H1 (cell line): ENCODE measurements around the gene TEAD3. TPM values are rescaled to one million over a fixed set of nuclear protein-coding genes. Genes with fewer than 3 reads are reported as not detected.

Source experiments
- CTCF ChIA-PET: fragments of 300-600 bp; sonication (Branson Sonifier 250); formaldehyde crosslinking; loops from one replicate; lab custom pipeline; 2021; ENCODE audit not compliant: partially characterized antibody; lab: Charles Lee
- POLR2A ChIA-PET: fragments of 300-600 bp; sonication (Branson Sonifier 250); formaldehyde crosslinking; loops from one replicate; lab custom pipeline; 2021; ENCODE audit warnings: inconsistent platforms; ENCODE audit not compliant: partially characterized antibody; lab: Charles Lee
- DNase-seq, 2 experiments: peaks; one replicate each; pipeline versions ENCODE4 v3.0.0 to v3.0.0-alpha.2; 2010 to 2022; ENCODE audit warnings: low spot score in 2 of 2, low read depth in 1 of 2, mixed read lengths in 1 of 2
- FAIRE-seq: peaks from 2 replicates; lab custom pipeline; 2011; peaks lifted over from hg19 to GRCh38; lab: Jason Lieb, UNC
- H2AFZ ChIP-seq: 2 replicates; pipeline ENCODE4 v1.8.1; 2012; ENCODE audit warnings: low read length, inconsistent platforms
- H2AK5ac ChIP-seq: 2 replicates; pipeline ENCODE4 v1.6.1; 2013; ENCODE audit warnings: low read depth, low read length
- H2BK120ac ChIP-seq: replicated peaks from 2 replicates; pipeline ENCODE3; 2013; ENCODE audit warnings: low read depth, low read length, inconsistent platforms
- H2BK12ac ChIP-seq: 2 replicates; pipeline ENCODE4 v1.6.1; 2013; ENCODE audit warnings: low read depth, low read length
- H2BK15ac ChIP-seq: 2 replicates; pipeline ENCODE4 v1.6.1; 2013; ENCODE audit warnings: low read length
- H2BK20ac ChIP-seq: 2 replicates; pipeline ENCODE4 v1.6.1; 2013; ENCODE audit warnings: low read length
- H2BK5ac ChIP-seq: 2 replicates; pipeline ENCODE4 v1.6.1; 2013; ENCODE audit warnings: low read depth, low read length
- H3K14ac ChIP-seq: 2 replicates; pipeline ENCODE4 v1.6.1; 2013; ENCODE audit warnings: inconsistent platforms; ENCODE audit not compliant: insufficient read length
- H3K18ac ChIP-seq: 2 replicates; pipeline ENCODE4 v1.6.1; 2013; ENCODE audit warnings: low read length; ENCODE audit errors: extremely low read depth
- H3K23ac ChIP-seq: 2 replicates; pipeline ENCODE4 v1.6.1; 2013; ENCODE audit warnings: inconsistent platforms; ENCODE audit not compliant: insufficient read length
- H3K23me2 ChIP-seq: 2 replicates; pipeline ENCODE4 v1.6.1; 2013; ENCODE audit warnings: low read depth, low read length
- H3K27ac ChIP-seq: 2 replicates; pipeline ENCODE4 v1.6.1; 2011; ENCODE audit warnings: low read depth, low read length, inconsistent platforms
- H3K27me3 ChIP-seq, 4 experiments: replicated peaks in 1 of 4; 1 replicate in 1 of 4; 2 replicates in 3 of 4; pipeline versions ENCODE4 v1.6.1 to v1.8.1; 2011 to 2013; ENCODE audit warnings: low read length in 3 of 4, mild to moderate bottlenecking in 3 of 4, inconsistent platforms in 2 of 4, mixed read lengths in 2 of 4, moderate library complexity in 1 of 4; ENCODE audit not compliant: control insufficient read depth in 3 of 4, insufficient read depth in 3 of 4; ENCODE audit errors: extremely low read depth in 1 of 4
- H3K36me3 ChIP-seq, 4 experiments: 2 replicates each; pipeline versions ENCODE4 v1.6.1 to v1.8.1; 2011 to 2013; ENCODE audit warnings: mild to moderate bottlenecking in 4 of 4, low read length in 3 of 4, moderate library complexity in 2 of 4, control low read depth in 1 of 4, inconsistent platforms in 1 of 4; ENCODE audit not compliant: insufficient read depth in 4 of 4, control insufficient read depth in 2 of 4
- H3K4ac ChIP-seq: replicated peaks from 2 replicates; pipeline ENCODE3; 2013; ENCODE audit warnings: low read length, low read depth, mixed read lengths, inconsistent platforms; ENCODE audit not compliant: insufficient read length
- H3K4me1 ChIP-seq, 4 experiments: replicated peaks in 1 of 4; 1 replicate in 1 of 4; 2 replicates in 3 of 4; pipeline versions ENCODE4 v1.6.1 to v1.8.1; 2011 to 2013; ENCODE audit warnings: low read length in 3 of 4, inconsistent platforms in 2 of 4, mixed read lengths in 1 of 4; ENCODE audit not compliant: insufficient read depth in 4 of 4, control insufficient read depth in 3 of 4
- H3K4me2 ChIP-seq, 2 experiments: 2 replicates each; pipeline versions ENCODE4 v1.6.1 to v1.8.1; 2011 to 2013; ENCODE audit warnings: low read depth in 2 of 2, low read length in 2 of 2, control low read depth in 1 of 2, inconsistent platforms in 1 of 2, mild to moderate bottlenecking in 1 of 2; ENCODE audit not compliant: insufficient read depth in 1 of 2
- H3K4me3 ChIP-seq, 4 experiments: fragments of 200-600, 300-600 bp in 1 of 4; sonication (generic), shearing (Covaris generic), sonication (Bioruptor Twin) in 1 of 4; 2 replicates each; pipeline versions ENCODE4 v1.5.1 to v1.8.1; 2011 to 2016; ENCODE audit warnings: low read length in 4 of 4, low read depth in 3 of 4, control low read depth in 2 of 4, inconsistent platforms in 2 of 4, mild to moderate bottlenecking in 2 of 4, mixed read lengths in 1 of 4, moderate library complexity in 1 of 4; ENCODE audit not compliant: insufficient read depth in 2 of 4; ENCODE audit errors: extremely low read depth in 1 of 4
- H3K56ac ChIP-seq: replicated peaks from 2 replicates; pipeline ENCODE3; 2013; ENCODE audit warnings: low read depth, mild to moderate bottlenecking, mixed read lengths, low read length, inconsistent platforms; ENCODE audit not compliant: insufficient read length
- H3K79me1 ChIP-seq: 2 replicates; pipeline ENCODE4 v1.6.1; 2013; ENCODE audit warnings: low read depth, low read length, control low read depth
- H3K79me2 ChIP-seq, 2 experiments: 2 replicates each; pipeline versions ENCODE4 v1.6.1 to v1.8.1; 2012 to 2013; ENCODE audit warnings: low read length in 2 of 2, mild to moderate bottlenecking in 2 of 2, inconsistent platforms in 1 of 2; ENCODE audit not compliant: insufficient read depth in 2 of 2, control insufficient read depth in 1 of 2
- H3K9ac ChIP-seq, 4 experiments: replicated peaks in 1 of 4; 1 replicate in 1 of 4; 2 replicates in 3 of 4; pipeline versions ENCODE4 v1.6.1 to v1.8.1; 2011 to 2013; ENCODE audit warnings: low read depth in 3 of 4, low read length in 3 of 4, control low read depth in 2 of 4, mild to moderate bottlenecking in 2 of 4, moderate library complexity in 2 of 4, inconsistent platforms in 1 of 4; ENCODE audit errors: extremely low read depth in 1 of 4
- H3K9me3 ChIP-seq, 2 experiments: 2 replicates each; pipeline versions ENCODE4 v1.6.1 to v1.8.1; 2012 to 2013; ENCODE audit warnings: mild to moderate bottlenecking in 2 of 2, moderate library complexity in 2 of 2, control low read depth in 1 of 2, inconsistent platforms in 1 of 2, low read depth in 1 of 2, low read length in 1 of 2, mixed read lengths in 1 of 2; ENCODE audit not compliant: insufficient read depth in 2 of 2
- H4K20me1 ChIP-seq, 2 experiments: replicated peaks in 1 of 2; 2 replicates each; pipeline versions ENCODE3 to v1.8.1; 2011 to 2013; ENCODE audit warnings: inconsistent platforms in 2 of 2, low read length in 2 of 2, mild to moderate bottlenecking in 1 of 2; ENCODE audit not compliant: insufficient read depth in 2 of 2, control insufficient read depth in 1 of 2
- H4K5ac ChIP-seq: 2 replicates; pipeline ENCODE4 v1.6.1; 2013; ENCODE audit warnings: low read length, low read depth, mixed read lengths, inconsistent platforms; ENCODE audit not compliant: insufficient read length
- H4K8ac ChIP-seq: 2 replicates; pipeline ENCODE4 v1.8.0; 2013; ENCODE audit warnings: mild to moderate bottlenecking, moderate library complexity, low read length, inconsistent platforms; ENCODE audit not compliant: insufficient read depth; ENCODE audit errors: extremely low read depth
- H4K91ac ChIP-seq: replicated peaks from 2 replicates; pipeline ENCODE3; 2013; ENCODE audit warnings: low read length, mixed read lengths, inconsistent platforms; ENCODE audit not compliant: insufficient read length
- E2F6 ChIP-seq: IDR thresholded peaks from 2 replicates; pipeline ENCODE4 v1.6.1; 2012; ENCODE audit warnings: inconsistent platforms
- EGR1 ChIP-seq: IDR thresholded peaks from 2 replicates; pipeline ENCODE4 v1.6.1; 2011; ENCODE audit warnings: low read depth, low read length, borderline replicate concordance
- FOSL1 ChIP-seq: IDR thresholded peaks from 2 replicates; pipeline ENCODE4 v1.6.1; 2011; ENCODE audit warnings: mild to moderate bottlenecking, low read depth, low read length, moderate library complexity; ENCODE audit not compliant: insufficient read depth
- KDM1A ChIP-seq: fragments of 200-600, 300-600 bp; sonication (generic); IDR thresholded peaks from 2 replicates; pipeline ENCODE4 v1.7.1; 2016; ENCODE audit warnings: mild to moderate bottlenecking, low read length, borderline replicate concordance
- POLR2AphosphoS5 ChIP-seq: IDR thresholded peaks from 2 replicates; pipeline ENCODE4 v1.6.1; 2011; ENCODE audit warnings: low read depth, low read length
- WGBS, 2 experiments: shearing (Covaris generic) in 1 of 2; methylation state at CpG; one replicate each; pipeline versions ENCODE4 v1.1.6 to v1.1.7; 2013 to 2015; ENCODE audit warnings: low lambda C conversion rate in 2 of 2, mixed read lengths in 2 of 2, inconsistent platforms in 1 of 2, low coverage in 1 of 2, missing lambda C conversion rate in 1 of 2; ENCODE audit not compliant: insufficient replicate concordance in 2 of 2, insufficient coverage in 1 of 2, insufficient read length in 1 of 2; ENCODE audit errors: extremely low coverage in 1 of 2, missing lambda C conversion rate in 1 of 2; 5-methylcytosine and 5-hydroxymethylcytosine counted together
- polyA plus RNA-seq, 7 experiments: library from polyadenylated mRNA; depleted of rRNA in 3 of 7; stranded (reverse) in 5 of 7; unstranded in 2 of 7; fragments of >200 nt in 5 of 7; fragments of 200-250 nt in 2 of 7; gene quantifications; 1 replicate in 5 of 7; 2 replicates in 1 of 7; 4 replicates in 1 of 7; pipeline versions ENCODE4 v1.2.1 to v1.2.3, GENCODE V29; 2011 to 2013; ENCODE audit warnings: missing spikeins in 2 of 7, mixed read lengths in 2 of 7
- total RNA-seq: library from RNA; stranded (reverse); fragmentation: NEBNext Ultra II Directional; extraction: Animal tissue kit (Norgen Biotek cat#: 25700); gene quantifications from 2 replicates; pipeline ENCODE4 v1.2.1, GENCODE V29; 2021

Gene TEAD3
- total and polyA plus RNA-seq, 2 of the 8 experiments (the other 6 are each of a cell fraction or from before 2014, with no cell fraction given), result 20.1 to 28.7 TPM

GRCh38 chr6:35448191-35448590 lies 48.7 kb downstream of the TEAD3 start:
- no peak overlapping the region for H3K4ac ChIP-seq
- H3K27me3 ChIP-seq, result no peaks in the 10 kb centered on the region
- no peak overlapping the region for H2BK120ac ChIP-seq
- WGBS, 2 experiments, result 70% methylated on average over 7 of the region's 7 CpGs; no CpG with 5 or more reads in 1 of the 2 experiments
- no peak overlapping the region for H2AK5ac ChIP-seq
- no peak overlapping the region for H3K9ac ChIP-seq
- H4K91ac ChIP-seq, result no peak overlapping the region
- H4K5ac ChIP-seq, result no peak overlapping the region
- H3K4me1 ChIP-seq, result peaks cover 2 to 6% (median 5%) of the 10 kb centered on the region in 4 experiments; a peak in 5 of 7 replicates
- no peaks in the 10 kb centered on the region for H3K79me1 ChIP-seq
- no peak overlapping the region for H3K18ac ChIP-seq
- H2BK12ac ChIP-seq, result no peak overlapping the region
- no peaks in the 10 kb centered on the region for H3K79me2 ChIP-seq
- H2BK15ac ChIP-seq, result no peak overlapping the region
- H3K4me3 ChIP-seq, result no peak overlapping the region
- no peak overlapping the region for H2BK5ac ChIP-seq
- peaks cover 0 to 2% of the 10 kb centered on the region in 2 experiments for H4K20me1 ChIP-seq
- no peak for TF ChIP-seq POLR2AphosphoS5
- TF ChIP-seq EGR1, result no peak
- TF ChIP-seq E2F6, result no peak
- TF ChIP-seq KDM1A, result no peak
- no peak for TF ChIP-seq FOSL1
- no peak overlapping the region for H2BK20ac ChIP-seq
- H3K23ac ChIP-seq, result no peak overlapping the region
- CTCF ChIA-PET, result interaction anchor here (0.9 to 11.0 kb wide), 30 partner anchors 8 to 184 kb away, joined by 3 to 161 read pairs (median 6); partner anchors contain the start of genes DEF6, PPARD and RPL10A
- H2AFZ ChIP-seq, result no peak overlapping the region
- no peak for FAIRE-seq
- no peak overlapping the region for H3K4me2 ChIP-seq
- POLR2A ChIA-PET, result interaction anchor here (1.2 to 12.4 kb wide), 2 partner anchors 23 to 189 kb away, joined by 3 to 197 read pairs; partner anchors contain the start of genes RPL10A and ZNF76
- H3K9me3 ChIP-seq, result no peaks in the 10 kb centered on the region
- H3K27ac ChIP-seq, result no peak overlapping the region
- peaks cover 8% of the 10 kb centered on the region; the same call in 1 of the 2 replicates for H3K23me2 ChIP-seq
- no peaks in the 10 kb centered on the region for H3K36me3 ChIP-seq
- no peak for DNase-seq
- no peak overlapping the region for H4K8ac ChIP-seq
- H3K56ac ChIP-seq, result no peak overlapping the region
- H3K14ac ChIP-seq, result no peak overlapping the region
